GM04503 (cell line): ENCODE measurements around the gene CPNE6.

Source experiments
- DNase-seq: peaks from one replicate; pipeline ENCODE4 v3.0.0-alpha.2; 2012; ENCODE audit warnings: low read depth

Gene CPNE6

GRCh38 chr14:24086193-24086955 lies 15.0 kb downstream of the CPNE6 start:
- no peak for DNase-seq

- DNase-seq, result no peak
Measured at GRCh38 chr14:24087004-24087403, 15.6 kb downstream of the CPNE6 start.

DNA sequence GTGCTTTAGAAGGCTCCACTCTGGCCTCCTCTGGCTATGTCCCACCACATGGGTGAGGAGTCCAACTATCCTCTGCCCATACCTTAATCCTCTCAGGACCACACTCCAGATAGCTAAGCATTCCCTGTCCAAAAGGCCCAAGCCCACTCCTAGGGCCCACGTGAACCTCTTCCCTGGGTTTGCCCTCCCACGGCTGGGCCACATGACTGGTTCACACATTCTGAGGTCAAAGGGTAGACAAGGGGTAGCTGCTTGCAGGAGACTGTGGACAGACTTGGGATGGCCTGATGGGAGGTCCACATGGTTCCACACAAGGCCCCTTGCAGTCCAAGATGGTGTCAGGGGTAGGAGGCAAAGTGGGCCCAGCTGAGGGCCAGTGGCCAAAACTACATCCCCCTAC lies 16.7 kb downstream of the CPNE6 start:
- DNase-seq, result no peak

GRCh38 chr14:24089890-24090289 lies 18.5 kb downstream of the CPNE6 start:
- no peak for DNase-seq

DNA sequence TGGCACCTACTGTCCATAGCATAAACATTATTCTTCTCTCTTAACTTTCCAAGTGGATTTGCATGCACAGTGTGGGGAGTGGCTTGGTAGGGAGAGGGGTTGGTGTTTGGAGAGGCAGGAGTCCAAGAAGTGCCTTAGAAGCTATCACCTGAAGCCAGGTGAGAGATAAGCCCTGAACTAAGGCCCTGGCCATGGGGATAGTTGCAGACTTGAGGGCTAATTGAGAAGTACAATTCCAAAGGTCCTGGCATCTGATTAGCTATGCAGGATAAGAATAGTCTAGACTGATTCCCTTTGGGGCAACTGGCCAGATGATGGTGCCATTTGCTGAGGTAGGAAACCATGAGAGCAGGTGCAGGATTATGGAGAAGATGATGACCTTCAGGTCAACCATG lies 20.7 kb downstream of the CPNE6 start:
- no peak for DNase-seq

GRCh38 chr14:24092505-24093206 lies 21.3 kb downstream of the CPNE6 start:
- DNase-seq, result no peak

DNA sequence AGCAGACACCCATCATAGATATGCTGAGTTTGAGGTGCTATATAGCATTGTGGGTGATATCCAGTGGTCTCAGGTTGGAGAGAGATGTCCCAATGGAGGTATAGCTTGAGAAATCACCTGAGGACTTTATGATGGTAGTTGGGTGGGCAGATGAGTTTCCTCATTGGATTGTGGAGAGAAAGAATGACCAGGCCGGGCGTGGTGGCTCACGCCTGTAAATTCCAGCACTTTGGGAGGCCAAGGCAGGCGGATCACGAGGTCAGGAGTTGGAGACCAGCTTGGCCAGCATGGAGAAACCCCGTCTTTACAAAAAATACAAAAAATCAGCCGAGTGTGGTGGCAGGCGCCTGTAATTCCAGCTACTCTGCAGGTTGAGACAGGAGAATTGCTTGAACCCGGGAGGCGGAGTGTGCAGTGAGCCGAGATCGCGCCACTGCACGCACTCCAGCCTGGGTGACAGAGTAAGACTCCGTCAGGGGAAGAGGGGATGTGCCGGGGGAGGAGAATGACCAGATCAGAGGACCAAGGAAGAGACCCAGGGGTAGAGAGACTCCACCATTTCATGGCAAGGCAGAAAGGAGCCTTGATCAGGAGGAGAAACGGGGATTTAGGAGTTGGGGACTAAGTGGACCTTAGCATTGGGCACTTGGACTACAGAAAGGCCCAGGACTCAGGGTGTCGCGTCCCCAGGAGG lies 22.0 kb downstream of the CPNE6 start:
- no peak for DNase-seq

GRCh38 chr14:24093901-24094840 lies 22.8 kb downstream of the CPNE6 start, which contains the start of gene PCK2:
Gene PCK2 (plus strand): TSS chr14:24094311. CDS start chr14:24094406, 95 bp downstream.
- DNase-seq, result peak; percentile 70

- no peak for DNase-seq
Measured at GRCh38 chr14:24094841-24095270, 23.5 kb downstream of the CPNE6 start.

DNA sequence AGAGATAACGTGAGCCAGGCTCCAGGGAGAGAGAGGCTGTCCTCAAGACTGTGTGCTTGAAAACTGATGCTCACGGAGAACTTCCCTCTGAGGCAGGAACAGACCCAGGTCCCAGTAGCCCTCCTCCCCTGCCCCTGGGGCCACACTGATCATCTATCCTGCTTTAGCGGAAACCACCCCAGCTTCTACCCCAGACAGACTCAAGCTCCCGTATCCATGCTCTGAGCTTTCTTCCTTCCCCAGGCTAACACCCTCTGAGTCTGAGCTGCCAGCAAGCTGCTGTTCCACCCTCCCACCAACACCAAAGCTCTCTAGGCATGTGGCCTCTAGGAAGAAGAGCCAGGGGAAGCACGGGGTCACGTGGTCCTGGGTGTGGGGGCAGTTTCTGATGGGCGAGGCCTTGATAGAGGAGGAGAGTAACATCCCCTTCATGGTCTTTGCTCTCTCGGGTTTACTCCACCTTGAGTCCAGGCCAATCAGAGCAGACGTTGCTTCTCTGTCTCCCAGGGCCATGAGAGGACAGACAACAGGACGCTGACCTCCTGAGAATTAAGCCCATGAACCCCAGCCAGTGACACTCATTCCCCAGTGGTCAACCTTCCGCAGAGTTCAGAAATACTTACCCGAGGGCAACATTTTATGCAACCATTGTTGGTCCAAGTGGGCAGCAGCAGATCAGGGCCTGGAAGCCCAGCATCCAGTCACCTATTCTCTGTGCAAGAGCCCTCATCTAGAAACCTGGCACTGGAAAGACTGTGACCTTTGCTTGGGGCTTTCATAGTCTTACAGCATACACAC lies 24.1 kb downstream of the CPNE6 start:
- no peak for DNase-seq

DNA sequence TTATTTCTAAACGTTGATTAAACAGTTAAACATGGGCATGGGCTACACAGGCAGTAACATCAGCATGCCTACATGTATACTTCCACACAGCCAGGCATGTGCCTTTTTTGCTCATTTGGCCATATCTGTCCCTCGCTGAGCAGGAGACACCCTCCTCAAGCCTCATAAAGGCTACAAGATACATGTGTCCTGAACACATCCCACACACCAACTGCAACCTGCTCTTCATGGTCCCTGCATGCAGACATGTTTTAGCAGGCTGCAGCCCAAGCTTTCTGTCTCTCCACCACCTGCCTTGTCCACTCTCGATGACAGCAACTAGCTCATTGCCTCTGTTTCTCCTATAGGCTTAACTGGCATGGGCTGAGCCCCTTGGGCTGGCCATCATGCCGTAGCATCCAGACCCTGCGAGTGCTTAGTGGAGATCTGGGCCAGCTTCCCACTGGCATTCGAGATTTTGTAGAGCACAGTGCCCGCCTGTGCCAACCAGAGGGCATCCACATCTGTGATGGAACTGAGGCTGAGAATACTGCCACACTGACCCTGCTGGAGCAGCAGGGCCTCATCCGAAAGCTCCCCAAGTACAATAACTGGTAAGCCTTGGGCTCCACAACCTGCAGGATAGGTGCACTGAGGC lies 25.3 kb downstream of the CPNE6 start:
- DNase-seq, result no peak

DNA sequence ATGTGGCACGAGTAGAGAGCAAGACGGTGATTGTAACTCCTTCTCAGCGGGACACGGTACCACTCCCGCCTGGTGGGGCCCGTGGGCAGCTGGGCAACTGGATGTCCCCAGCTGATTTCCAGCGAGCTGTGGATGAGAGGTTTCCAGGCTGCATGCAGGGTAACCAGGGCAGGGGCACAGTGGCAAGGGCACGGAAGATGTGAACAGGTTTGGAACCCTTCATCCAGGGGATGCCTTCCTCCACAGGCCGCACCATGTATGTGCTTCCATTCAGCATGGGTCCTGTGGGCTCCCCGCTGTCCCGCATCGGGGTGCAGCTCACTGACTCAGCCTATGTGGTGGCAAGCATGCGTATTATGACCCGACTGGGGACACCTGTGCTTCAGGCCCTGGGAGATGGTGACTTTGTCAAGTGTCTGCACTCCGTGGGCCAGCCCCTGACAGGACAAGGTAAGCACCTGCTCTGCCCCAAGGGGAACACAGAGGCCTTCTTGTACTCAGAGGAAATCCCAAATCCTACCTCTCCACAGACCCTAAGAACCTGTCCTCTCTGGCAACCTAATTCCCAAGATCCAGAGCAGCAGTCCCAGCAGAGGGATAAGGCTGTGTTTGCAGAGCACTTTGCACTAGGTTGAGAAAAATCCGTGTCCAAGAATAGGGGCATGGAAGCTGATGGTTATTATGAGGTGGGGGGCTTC lies 27.0 kb downstream of the CPNE6 start:
- DNase-seq, result no peak

- no peak for DNase-seq
Measured at GRCh38 chr14:24098927-24099813, 27.8 kb downstream of the CPNE6 start.

DNA sequence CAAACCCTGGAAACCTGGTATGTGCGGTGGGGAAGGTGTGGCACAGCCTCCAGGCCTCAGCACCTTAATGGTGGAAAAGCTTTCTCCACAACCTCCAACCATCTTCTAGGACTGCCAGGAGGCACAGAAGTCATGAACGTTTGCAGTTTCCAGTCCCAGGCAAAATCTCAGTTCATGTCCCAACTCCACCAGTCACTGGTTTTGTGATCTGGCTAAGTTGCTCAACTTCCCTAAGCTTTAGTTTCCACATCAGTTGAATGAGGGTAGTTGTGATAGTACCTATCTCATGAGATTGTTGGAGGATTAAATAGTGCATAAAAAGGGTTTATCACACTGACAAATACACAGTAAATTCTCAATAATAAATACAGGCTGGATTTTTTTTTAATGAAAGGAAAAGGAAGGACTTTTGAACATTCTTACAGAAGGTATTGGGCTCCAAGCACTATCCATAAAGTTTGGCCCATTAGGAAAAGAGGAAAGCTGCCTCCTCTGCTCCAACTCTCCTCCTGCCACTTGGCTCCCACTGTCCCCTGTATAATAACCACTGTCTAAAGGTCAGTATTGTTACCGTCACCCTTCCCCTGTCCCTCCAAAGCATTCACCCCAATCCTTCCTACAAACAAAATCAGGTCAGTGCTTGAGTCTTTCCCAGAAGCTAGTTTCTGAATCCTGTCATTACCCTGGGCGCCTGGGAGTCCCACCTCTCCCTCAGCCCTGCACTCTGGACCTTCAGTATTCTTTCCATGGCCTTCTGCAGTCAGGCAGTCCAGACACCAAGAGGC lies 29.0 kb downstream of the CPNE6 start:
- DNase-seq, result no peak

DNA sequence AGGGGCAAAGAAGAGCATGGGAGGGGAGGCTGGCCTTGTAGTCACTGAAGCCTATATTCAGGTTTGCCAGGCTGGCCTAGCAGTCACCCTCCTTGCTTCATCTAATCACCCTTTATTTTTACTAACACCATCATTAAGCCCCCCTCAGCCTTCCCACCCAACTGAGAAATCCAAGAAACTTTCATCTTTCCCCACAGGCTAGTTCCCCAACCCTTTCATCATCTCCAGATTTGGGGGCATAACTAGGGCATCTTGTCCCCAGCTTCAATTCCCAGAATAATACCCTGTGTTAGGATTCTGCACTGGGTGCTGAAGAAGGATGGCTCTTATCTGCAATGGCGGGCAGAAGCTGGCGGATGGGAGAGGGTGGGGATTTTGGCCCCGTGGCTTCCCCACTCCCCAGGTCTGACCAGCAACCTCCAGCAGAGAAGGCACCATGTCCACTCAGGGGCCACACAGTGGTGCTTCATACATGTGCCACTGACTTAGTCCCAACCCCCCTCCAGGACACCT lies 29.7 kb downstream of the CPNE6 start:
- DNase-seq, result no peak

GRCh38 chr14:24102357-24103048 lies 31.1 kb downstream of the CPNE6 start:
- DNase-seq, result no peak

GRCh38 chr14:24103451-24103850 lies 32.1 kb downstream of the CPNE6 start:
- DNase-seq, result no peak
